ENCODE results near the gene GDI1. TPM values are rescaled to one million over a fixed set of nuclear protein-coding genes. Genes with fewer than 3 reads are reported as not detected.

GDI1 gene
- total RNA-seq, 2 experiments from 2014 or later, result 87.0 to 97.3 TPM

GRCh38 chrX:154471839-154472684, 35.1 kb downstream of the GDI1 start:
- ChIA-PET POLR2A (no interaction called here), CTCF (no interaction called here)

- POLR2A ChIA-PET, result no interaction called here
- CTCF ChIA-PET, result no interaction called here
Measured at GRCh38 chrX:154472685-154473632, 36.0 kb downstream of the GDI1 start.

- ChIA-PET POLR2A (no interaction called here), CTCF (no interaction called here)
Measured at GRCh38 chrX:154473683-154474082, 36.7 kb downstream of the GDI1 start.

GRCh38 chrX:154476821-154477220, 39.9 kb downstream of the GDI1 start:
- ChIA-PET CTCF (interaction anchor here (0.8 kb wide), 1 partner anchor 32 kb away, joined by 3 read pairs; no protein-coding TSS in a partner anchor), POLR2A (interaction anchor here (0.6 to 1.3 kb wide), 4 partner anchors 9 to 466 kb away, joined by 3 read pairs; no protein-coding TSS in a partner anchor)

- ChIA-PET CTCF (no interaction called here), POLR2A (interaction anchor here (1.0 kb wide), 1 partner anchor 49 kb away, joined by 4 read pairs; no protein-coding TSS in a partner anchor)
Measured at GRCh38 chrX:154477891-154478477, 41.0 kb downstream of the GDI1 start.

GRCh38 chrX:154478728-154479622, 42.0 kb downstream of the GDI1 start, which contains the start of gene LAGE3:
LAGE3 (minus strand) TSS chrX:154479281; CDS start chrX:154478915, 366 bp downstream.
- POLR2A ChIA-PET, result interaction anchor here (1.0 kb wide), 1 partner anchor 50 kb away, joined by 4 read pairs; no protein-coding TSS in a partner anchor
- CTCF ChIA-PET, result no interaction called here

GRCh38 chrX:154481195-154481594, 44.2 kb downstream of the GDI1 start:
- CTCF ChIA-PET, result interaction anchor here (1.1 kb wide), 1 partner anchor 54 kb away, joined by 3 read pairs; no protein-coding TSS in a partner anchor
- POLR2A ChIA-PET, result no interaction called here

- POLR2A ChIA-PET, result no interaction called here
- CTCF ChIA-PET, result no interaction called here
Measured at GRCh38 chrX:154481911-154482601, 45.1 kb downstream of the GDI1 start.

- CTCF ChIA-PET, result no interaction called here
- POLR2A ChIA-PET, result no interaction called here
Measured at GRCh38 chrX:154482786-154483185, 45.8 kb downstream of the GDI1 start.

GRCh38 chrX:154483325-154483724, 46.4 kb downstream of the GDI1 start:
- ChIA-PET POLR2A (no interaction called here), CTCF (no interaction called here)

- POLR2A ChIA-PET, result interaction anchor here (0.5 kb wide), 1 partner anchor 17 kb away, joined by 4 read pairs; no protein-coding TSS in a partner anchor
- CTCF ChIA-PET, result no interaction called here
Measured at GRCh38 chrX:154484255-154485149, 47.5 kb downstream of the GDI1 start.

GRCh38 chrX:154485150-154486051, 48.4 kb downstream of the GDI1 start:
- POLR2A ChIA-PET, result interaction anchor here (0.5 kb wide), 1 partner anchor 16 kb away, joined by 4 read pairs; no protein-coding TSS in a partner anchor

GRCh38 chrX:154486052-154486395, 49.1 kb downstream of the GDI1 start:
- ChIA-PET CTCF (no interaction called here), POLR2A (interaction anchor here (0.5 kb wide), 1 partner anchor 392 kb away, joined by 13 read pairs; no protein-coding TSS in a partner anchor)

More at GRCh38 chrX:154485150-154486051, 48.4 kb downstream of the GDI1 start:
- CTCF ChIA-PET, result no interaction called here

GRCh38 chrX:154486396-154487207, 49.6 kb downstream of the GDI1 start, which contains the start of gene UBL4A:
UBL4A (minus strand) TSS chrX:154486615; CDS start chrX:154486584, 31 bp downstream.
- POLR2A ChIA-PET, result interaction anchor here (0.5 kb wide), 1 partner anchor 393 kb away, joined by 13 read pairs; no protein-coding TSS in a partner anchor

More at GRCh38 chrX:154486396-154487207, 49.6 kb downstream of the GDI1 start, which contains the start of gene UBL4A:
- CTCF ChIA-PET, result no interaction called here
